GM10266 (cell line): ENCODE measurements around the gene ANKFY1.

Experiments used
- DNase-seq: peaks from one replicate; pipeline ENCODE4 v3.0.0; 2012; ENCODE audit errors: extremely low spot score
- TF ChIP-seq, protein P1 (sequence below): IDR thresholded peaks from 2 replicates; pipeline ENCODE4 v1.5.1; 2012; ENCODE audit warnings: mild to moderate bottlenecking, low read depth; ENCODE audit not compliant: control insufficient read depth, insufficient read depth; ENCODE audit errors: missing control alignments

ANKFY1 gene

DNA sequence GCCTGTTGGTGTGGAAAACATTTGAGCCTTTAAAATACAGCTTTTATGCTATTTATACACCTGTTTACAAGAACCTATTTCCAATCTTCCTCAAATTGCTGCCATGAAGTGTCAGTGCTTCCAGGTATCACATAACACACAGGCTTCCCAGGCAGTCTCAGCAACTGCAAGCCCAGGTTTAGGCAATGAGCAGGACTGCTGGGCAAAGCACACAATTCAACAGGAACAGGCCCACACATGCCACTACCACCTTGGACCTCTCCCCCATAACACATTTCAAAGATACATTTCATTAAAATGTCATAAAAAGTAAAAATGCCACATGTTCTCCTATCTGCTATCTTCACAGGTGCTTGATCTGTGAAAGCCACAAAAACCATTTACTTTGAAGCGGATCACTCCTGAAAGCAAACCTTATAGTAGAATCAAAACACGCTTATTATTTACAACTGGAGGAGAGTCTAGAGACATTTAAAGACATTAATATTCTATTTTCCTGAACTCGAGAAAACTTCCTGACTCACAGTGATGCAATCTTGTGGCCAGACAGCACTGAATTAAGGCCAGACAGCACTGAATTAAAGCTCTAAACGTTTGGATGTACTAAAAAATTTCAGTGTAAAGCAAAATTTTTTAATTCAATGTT, 31.5 kb downstream of the ANKFY1 start:
- TF ChIP-seq, protein P1, sequence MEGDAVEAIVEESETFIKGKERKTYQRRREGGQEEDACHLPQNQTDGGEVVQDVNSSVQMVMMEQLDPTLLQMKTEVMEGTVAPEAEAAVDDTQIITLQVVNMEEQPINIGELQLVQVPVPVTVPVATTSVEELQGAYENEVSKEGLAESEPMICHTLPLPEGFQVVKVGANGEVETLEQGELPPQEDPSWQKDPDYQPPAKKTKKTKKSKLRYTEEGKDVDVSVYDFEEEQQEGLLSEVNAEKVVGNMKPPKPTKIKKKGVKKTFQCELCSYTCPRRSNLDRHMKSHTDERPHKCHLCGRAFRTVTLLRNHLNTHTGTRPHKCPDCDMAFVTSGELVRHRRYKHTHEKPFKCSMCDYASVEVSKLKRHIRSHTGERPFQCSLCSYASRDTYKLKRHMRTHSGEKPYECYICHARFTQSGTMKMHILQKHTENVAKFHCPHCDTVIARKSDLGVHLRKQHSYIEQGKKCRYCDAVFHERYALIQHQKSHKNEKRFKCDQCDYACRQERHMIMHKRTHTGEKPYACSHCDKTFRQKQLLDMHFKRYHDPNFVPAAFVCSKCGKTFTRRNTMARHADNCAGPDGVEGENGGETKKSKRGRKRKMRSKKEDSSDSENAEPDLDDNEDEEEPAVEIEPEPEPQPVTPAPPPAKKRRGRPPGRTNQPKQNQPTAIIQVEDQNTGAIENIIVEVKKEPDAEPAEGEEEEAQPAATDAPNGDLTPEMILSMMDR = no peak
- DNase-seq = no peak

DNA sequence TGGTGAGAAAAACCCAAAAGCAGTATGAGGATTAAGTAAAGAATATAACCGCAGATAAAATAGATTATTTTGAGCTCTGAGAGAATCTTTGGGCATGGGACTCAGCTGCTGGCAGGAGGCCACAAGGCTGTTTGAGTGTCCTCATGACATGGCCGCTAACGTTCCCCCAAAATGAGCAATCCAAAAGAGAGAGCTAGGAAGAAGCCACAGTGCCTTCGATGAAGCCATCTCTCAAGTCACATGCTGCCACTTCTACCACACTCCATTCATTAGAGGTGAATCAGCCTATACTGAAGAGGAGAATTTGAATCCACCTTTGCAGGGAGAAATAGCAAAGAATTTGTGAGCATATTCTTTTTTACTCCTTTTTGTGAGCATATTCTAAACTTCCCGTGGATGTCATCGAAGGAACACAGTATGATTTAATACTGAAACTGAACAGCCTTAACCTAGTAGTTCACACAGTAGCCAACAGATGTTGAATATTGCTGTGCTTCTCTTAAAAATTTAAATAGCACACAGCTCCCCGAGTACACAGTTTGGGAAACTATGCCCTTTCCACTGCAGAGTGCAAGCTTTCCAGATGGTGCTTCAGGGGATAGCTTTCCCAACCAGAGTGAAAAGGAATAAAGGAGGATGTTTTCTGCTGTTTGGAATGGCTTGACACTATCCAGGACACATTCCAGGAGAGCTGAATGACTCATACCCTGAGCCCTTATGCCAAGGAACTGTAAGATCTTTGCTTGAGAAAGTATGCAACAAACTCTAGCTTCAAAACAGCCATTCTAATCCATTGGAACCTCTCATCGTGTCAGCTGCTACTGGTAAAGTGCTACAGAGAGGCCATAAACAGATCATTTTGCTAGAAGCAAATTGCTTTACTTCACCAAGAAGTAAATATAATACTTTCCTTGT, 33.9 kb downstream of the ANKFY1 start:
- TF ChIP-seq, protein P1 = no peak
- no peak for DNase-seq

DNA sequence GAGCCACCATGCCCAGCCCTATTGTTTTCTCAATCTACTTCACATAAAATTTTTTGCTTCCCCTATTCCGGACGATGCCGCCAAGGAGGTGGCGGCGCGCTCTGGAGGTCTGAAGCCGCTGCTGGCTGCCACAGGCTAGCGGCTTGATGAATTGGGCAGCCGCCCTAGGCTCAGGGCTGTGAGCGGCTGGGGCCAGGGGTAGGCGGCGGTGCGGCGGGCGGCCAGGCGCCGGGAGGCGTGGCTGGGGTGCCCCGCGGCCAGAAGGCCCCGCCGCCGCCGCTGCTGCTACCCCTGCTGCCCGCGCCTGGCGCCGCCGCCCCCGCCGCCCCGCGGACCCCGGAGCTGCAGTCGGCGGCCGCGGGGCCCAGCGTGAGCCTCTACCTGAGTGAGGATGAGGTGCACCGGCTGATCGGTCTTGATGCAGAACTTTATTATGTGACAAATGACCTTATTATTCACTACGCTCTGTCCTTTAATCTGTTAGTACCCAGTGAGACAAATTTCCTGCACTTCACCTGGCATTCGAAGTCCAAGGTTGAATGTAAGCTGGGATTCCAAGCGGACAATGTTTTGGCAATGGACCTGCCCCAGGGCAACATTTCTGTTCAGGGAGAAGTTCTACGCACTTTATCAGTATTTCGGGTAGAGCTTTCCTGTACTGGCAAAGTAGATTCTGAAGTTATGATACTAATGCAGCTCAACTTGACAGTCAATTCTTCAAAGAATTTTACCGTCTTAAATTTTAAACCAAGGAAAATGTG, 41.7 kb downstream of the ANKFY1 start:
- TF ChIP-seq, protein P1 = no peak
- DNase-seq = no peak

DNA sequence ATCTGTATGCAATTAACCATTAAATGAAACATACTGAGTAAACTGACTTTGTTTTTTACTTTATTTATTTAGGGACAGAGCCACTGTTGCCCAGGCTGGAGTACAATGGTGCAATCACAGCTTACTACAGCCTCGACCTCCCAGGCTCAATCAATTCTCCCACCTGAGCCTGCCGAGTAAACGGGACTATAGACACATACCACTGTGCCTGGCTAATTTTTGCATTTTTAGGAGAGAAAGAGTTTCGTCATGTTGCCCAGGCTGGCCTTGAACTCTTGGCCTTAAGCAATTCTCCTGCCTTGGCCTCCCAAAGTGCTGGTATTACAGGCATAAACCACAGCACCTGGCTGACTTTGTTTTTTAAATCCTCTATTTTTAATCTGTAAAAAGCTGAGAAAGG, 42.6 kb downstream of the ANKFY1 start:
- TF ChIP-seq, protein P1 = no peak
- no peak for DNase-seq

DNA sequence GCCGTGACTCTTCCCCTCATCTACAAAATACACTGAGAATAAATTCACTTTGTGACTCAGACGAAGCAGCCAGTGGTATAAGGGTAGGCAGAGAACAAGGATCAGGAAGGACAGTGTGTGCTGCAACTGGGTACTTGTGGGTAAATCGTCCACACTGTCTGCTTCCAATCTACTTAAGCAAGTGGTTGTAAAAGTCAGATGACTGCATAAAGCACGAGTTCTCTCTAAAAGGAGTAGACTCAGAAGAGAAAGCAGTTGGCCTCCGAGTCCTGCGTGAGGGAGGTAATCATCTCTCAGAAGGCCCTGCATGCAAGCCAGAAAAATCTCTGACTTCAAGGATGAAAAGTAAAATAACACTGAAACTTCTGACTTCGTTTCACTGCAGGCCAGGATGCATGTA, 43.1 kb downstream of the ANKFY1 start:
- DNase-seq = no peak
- TF ChIP-seq, protein P1 = no peak

DNA sequence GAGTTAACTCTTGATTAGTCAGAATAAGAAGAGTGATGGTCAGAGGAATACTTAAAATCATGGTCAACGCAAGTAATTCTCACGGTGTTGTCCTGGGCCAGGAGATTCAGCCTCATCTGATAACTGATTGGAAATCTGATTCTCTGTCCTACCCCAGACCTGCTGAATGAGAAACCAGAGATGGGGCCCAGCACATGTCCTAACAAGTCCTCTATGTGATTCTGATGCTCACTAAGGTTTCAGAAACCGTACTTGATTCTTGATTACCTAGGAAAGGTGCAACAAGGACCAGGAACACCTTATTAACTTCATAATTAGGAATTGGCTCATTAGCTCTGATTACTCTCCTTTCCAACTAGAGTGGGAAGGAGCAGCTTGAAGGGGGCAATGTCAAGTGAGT, 44.5 kb downstream of the ANKFY1 start:
- TF ChIP-seq, protein P1 = no peak

More for the DNA sequence above, 44.5 kb downstream of the ANKFY1 start:
- DNase-seq = no peak
